ENCODE data around the gene EPS8L2. TPM values are rescaled to one million over a fixed set of nuclear protein-coding genes. Genes with fewer than 3 reads are reported as not detected.

Gene EPS8L2
- total RNA-seq, 1 experiment from 2014 or later, result 92.8 TPM

- H2BK12ac ChIP-seq (ENCODE audit: insufficient read length, low read depth, low read length), result no peak overlapping the region
- Mint-ChIP-seq H3K27ac (no peak overlapping the region), H3K27me3 (ENCODE audit: low read depth) (no peaks in the 10 kb centered on the region), H3K4me3 (no peak overlapping the region), H3K4me1 (peaks cover 11 to 15% of the 10 kb centered on the region in 2 experiments), H3K9me3 (no peaks in the 10 kb centered on the region), H3K36me3 (ENCODE audit: insufficient read depth in 1 of 3, low read depth in 3 of 3) (peaks cover 40 to 89% (median 71%) of the 10 kb centered on the region in 3 experiments)
- H3K4me2 ChIP-seq (ENCODE audit: insufficient read depth, insufficient read length, low read length), result no peak overlapping the region
- no peak overlapping the region for H2BK120ac ChIP-seq (ENCODE audit: low read depth, low read length, poor library complexity, severe bottlenecking)
- no peak overlapping the region for H4K5ac ChIP-seq (ENCODE audit: insufficient read length, low read depth, low read length)
- H4K20me1 ChIP-seq (ENCODE audit: control insufficient read depth, insufficient read depth, insufficient read length), result no peaks in the 10 kb centered on the region
- no peak overlapping the region for H2AK5ac ChIP-seq (ENCODE audit: insufficient read length, low read length)
- H2BK20ac ChIP-seq (ENCODE audit: low read depth, low read length, poor library complexity, severe bottlenecking), result no peak overlapping the region
- H3K27ac ChIP-seq (ENCODE audit: insufficient read length, low read depth, low read length), result no peak overlapping the region
- H4K91ac ChIP-seq (ENCODE audit: insufficient read length, low read depth, low read length), result no peak overlapping the region
- no peak for TF ChIP-seq CTCF (conservative IDR thresholded peaks at IDR 0.05)
- no peak overlapping the region for H3K23ac ChIP-seq (ENCODE audit: insufficient read length, low read depth, low read length)
- no peak overlapping the region for H4K8ac ChIP-seq (replicated peaks; ENCODE audit: insufficient read length, low read depth, low read length)
- no peaks in the 10 kb centered on the region for H3K4me1 ChIP-seq (ENCODE audit: insufficient read depth, low read length)
- DNase-seq, result no peak
- no peak overlapping the region for H3K4ac ChIP-seq (ENCODE audit: low read depth, low read length)
- no peak overlapping the region for H3K9ac ChIP-seq (ENCODE audit: extremely low read depth, insufficient read length, low read length)
- H3K14ac ChIP-seq (ENCODE audit: insufficient read depth, low read length), result no peak overlapping the region
- H2BK5ac ChIP-seq (ENCODE audit: insufficient read length, low read length), result no peak overlapping the region
- no peaks in the 10 kb centered on the region for H3K27me3 ChIP-seq (ENCODE audit: insufficient read depth, low read length)
- H3K23me2 ChIP-seq (ENCODE audit: insufficient read length, low read depth, low read length, poor library complexity, severe bottlenecking), result no peaks in the 10 kb centered on the region
- no peak overlapping the region for H2AFZ ChIP-seq (ENCODE audit: low read length)
- no peak overlapping the region for H3T11ph ChIP-seq (ENCODE audit: low read length)
- no peak overlapping the region for H2BK15ac ChIP-seq (ENCODE audit: low read depth, low read length)
- no peak overlapping the region for H3K18ac ChIP-seq (ENCODE audit: insufficient read length, low read depth, low read length)
- no peak overlapping the region for H3K56ac ChIP-seq (ENCODE audit: insufficient read length, low read depth, low read length)
- peaks cover 5% of the 10 kb centered on the region for H3K79me1 ChIP-seq (ENCODE audit: insufficient read depth, low read depth, low read length, poor library complexity, severe bottlenecking)
- H3K9me3 ChIP-seq (ENCODE audit: control insufficient read depth, low read depth, low read length), result no peaks in the 10 kb centered on the region
- no peaks in the 10 kb centered on the region; the same call in 1 of the 2 replicates for H3K79me2 ChIP-seq (ENCODE audit: insufficient read depth, low read length)
Measured at GRCh38 chr11:760236-760635, 54.2 kb downstream of the EPS8L2 start.
